AG09319 (cell line): ENCODE results near the gene GARRE1.
"Not testable (repeated sequence)": the region's sequence is repeated elsewhere in the genome, so short reads cannot be mapped to it uniquely, and the experiment has no call there.

ENCODE experiments used
- DNase-seq: peaks from one replicate; pipeline ENCODE4 v3.0.0-alpha.2; 2010; ENCODE audit warnings: low read depth; ENCODE audit errors: extremely low read depth
- CTCF ChIP-seq: IDR thresholded peaks from 2 replicates; pipeline ENCODE4 v1.5.1; 2011; ENCODE audit warnings: low read depth, mild to moderate bottlenecking, inconsistent platforms, low read length, moderate library complexity

Gene GARRE1

GRCh38 chr19:34254046-34254697, at the start of gene GARRE1:
Gene GARRE1 (plus strand): TSS chr19:34254554. CDS start chr19:34300474, 45,920 bp downstream.
- no peak for TF ChIP-seq CTCF
- DNase-seq = no peak

GRCh38 chr19:34205324-34205723, 49.0 kb upstream of the GARRE1 start:
- DNase-seq = not testable (repeated sequence)

- no peak for DNase-seq
- TF ChIP-seq CTCF = no peak
Measured at GRCh38 chr19:34208291-34208884, 46.0 kb upstream of the GARRE1 start.

GRCh38 chr19:34209726-34210125, 44.6 kb upstream of the GARRE1 start:
- TF ChIP-seq CTCF = no peak

GRCh38 chr19:34213283-34213682, 41.1 kb upstream of the GARRE1 start:
- no peak for TF ChIP-seq CTCF
- DNase-seq = no peak

More at GRCh38 chr19:34209726-34210125, 44.6 kb upstream of the GARRE1 start:
- no peak for DNase-seq

- no peak for TF ChIP-seq CTCF
- DNase-seq = no peak
Measured at GRCh38 chr19:34214040-34214439, 40.3 kb upstream of the GARRE1 start.

- TF ChIP-seq CTCF = no peak
- no peak for DNase-seq
Measured at GRCh38 chr19:34215006-34215665, 39.2 kb upstream of the GARRE1 start.
